ENCODE results near the gene NDUFS4.
A peak's percentile ranks its signal among the peaks of the same experiment; 100 is the strongest.

DNA sequence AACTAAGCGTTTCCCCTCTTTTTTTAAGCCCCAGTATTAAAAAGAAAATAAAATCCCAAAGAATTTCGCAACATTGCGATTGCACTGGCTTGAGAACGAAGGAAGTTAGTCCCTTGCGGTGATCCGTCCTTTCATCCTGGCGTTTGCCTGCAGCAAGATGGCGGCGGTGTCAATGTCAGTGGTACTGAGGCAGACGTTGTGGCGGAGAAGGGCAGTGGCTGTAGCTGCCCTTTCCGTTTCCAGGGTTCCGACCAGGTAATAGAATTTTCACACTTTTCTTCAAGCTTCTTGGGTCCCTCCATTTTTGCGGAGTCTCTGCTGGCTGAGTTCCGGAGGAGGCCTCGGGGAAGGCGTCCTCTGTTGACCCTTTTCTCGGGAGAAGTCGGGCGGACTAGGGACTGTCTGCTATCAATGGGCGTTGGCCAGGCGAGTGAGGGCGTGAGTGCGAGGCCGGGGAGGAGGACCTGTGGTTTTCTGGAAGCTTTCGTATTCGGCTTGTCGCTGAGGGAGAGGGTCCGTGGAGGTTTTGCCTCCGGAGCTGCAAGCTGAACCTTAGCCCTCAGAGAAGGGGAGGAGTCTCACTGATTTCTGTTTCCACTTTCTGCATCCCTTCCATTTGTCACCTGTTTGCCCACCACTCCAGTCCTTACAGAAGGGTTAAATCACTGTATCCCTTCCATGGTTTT, at the start of gene NDUFS4:
- TF ChIP-seq POLR2A (IDR thresholded peaks at IDR 0.05), result no peak
- TF ChIP-seq CTCF (IDR thresholded peaks at IDR 0.05), result no peak
- peak in 2 of 3 donors; percentile 57 to 98 for TF ChIP-seq POLR2AphosphoS5 (IDR thresholded peaks at IDR 0.05)
- no peak for TF ChIP-seq EP300 (IDR thresholded peaks at IDR 0.05)

Measured in suprapubic skin (tissue), 4 donors.